ENCODE data around the gene NPHS2. TPM values are rescaled to one million over a fixed set of nuclear protein-coding genes. Genes with fewer than 3 reads are reported as not detected.
"Not testable (repeated sequence)": the region's sequence is repeated elsewhere in the genome, so short reads cannot be mapped to it uniquely, and the experiment has no call there.

The NPHS2 gene
- total and polyA plus RNA-seq, 2 donors (not counting 3 experiments of a cell fraction or from before 2014, with no cell fraction given), result not detected

GRCh38 chr1:179529482-179530195, 46.1 kb downstream of the NPHS2 start:
- Histone ChIP-seq H3K79me2 (ENCODE audit: control insufficient read depth, insufficient read depth, low read length) (no peaks in the 10 kb centered on the region), H2AFZ (ENCODE audit: low read depth, low read length) (no peak overlapping the region), H3K4me2 (ENCODE audit: insufficient read depth, low read length) (no peak overlapping the region), H3K4me1 (ENCODE audit: control insufficient read depth, extremely low read depth, insufficient read depth, low read length) (no peaks in the 10 kb centered on the region), H3K9me1 (replicated peaks; ENCODE audit: control insufficient read depth, extremely low read depth, insufficient read depth, low read length) (no peaks in the 10 kb centered on the region), H3K4me3 (replicated peaks in 1 of 3; ENCODE audit: insufficient read depth in 1 of 3, low read depth in 1 of 3, low read length in 3 of 3) (no peak overlapping the region), H3K27ac (ENCODE audit: insufficient read depth, low read depth, low read length) (no peak overlapping the region), H3K9ac (replicated peaks; ENCODE audit: extremely low read depth, insufficient read depth, low read length) (no peak overlapping the region), H3K36me3 (ENCODE audit: control insufficient read depth in 2 of 2, extremely low read depth in 1 of 2, insufficient read depth in 2 of 2, low read length in 2 of 2) (no peaks in the 10 kb centered on the region), H3K27me3 (ENCODE audit: control insufficient read depth in 2 of 2, insufficient read depth in 2 of 2, low read length in 2 of 2) (no peaks in the 10 kb centered on the region), H3K9me3 (replicated peaks; ENCODE audit: control insufficient read depth, insufficient read depth, low read length) (no peaks in the 10 kb centered on the region), H4K20me1 (replicated peaks; ENCODE audit: control insufficient read depth, extremely low read depth, insufficient read depth, low read length) (no peaks in the 10 kb centered on the region)
- dilution Hi-C loops (cut with MboI; ENCODE audit: extremely low pct_ligation_motif_present, low sequenced_read_pairs), result no loop called here
- CTCF ChIA-PET, result no interaction called here
- BruUV-seq (replicated peaks), result no TSS peak
- DNase-seq (ENCODE audit: low read depth, low spot score), result no peak
- intact Hi-C loops (cut with micrococcal nuclease), result no loop called here
- no peak for FAIRE-seq
- POLR2A ChIA-PET, result no interaction called here
- TF ChIP-seq POLR2AphosphoS5 (IDR thresholded peaks at IDR 0.05; ENCODE audit: insufficient read depth, low read depth, low read length) (no peak), EZH2 (IDR thresholded peaks at IDR 0.05; ENCODE audit: borderline replicate concordance, low read depth, low read length, severe bottlenecking) (no peak)

GRCh38 chr1:179518544-179518943, 57.2 kb downstream of the NPHS2 start:
- intact Hi-C loops (cut with micrococcal nuclease); H3K9me1 ChIP-seq (replicated peaks; ENCODE audit: control insufficient read depth, extremely low read depth, insufficient read depth, low read length); H3K4me2 ChIP-seq (ENCODE audit: insufficient read depth, low read length); H3K4me3 ChIP-seq (replicated peaks in 1 of 3; ENCODE audit: insufficient read depth in 1 of 3, low read depth in 1 of 3, low read length in 3 of 3); H4K20me1 ChIP-seq (replicated peaks; ENCODE audit: control insufficient read depth, extremely low read depth, insufficient read depth, low read length); DNase-seq (ENCODE audit: low read depth, low spot score); CTCF ChIA-PET; H3K9me3 ChIP-seq (replicated peaks; ENCODE audit: control insufficient read depth, insufficient read depth, low read length); POLR2A ChIA-PET; FAIRE-seq; H2AFZ ChIP-seq (ENCODE audit: low read depth, low read length); H3K79me2 ChIP-seq (ENCODE audit: control insufficient read depth, insufficient read depth, low read length); H3K27me3 ChIP-seq (ENCODE audit: control insufficient read depth in 2 of 2, insufficient read depth in 2 of 2, low read length in 2 of 2); H3K4me1 ChIP-seq (ENCODE audit: control insufficient read depth, extremely low read depth, insufficient read depth, low read length); H3K27ac ChIP-seq (ENCODE audit: insufficient read depth, low read depth, low read length); H3K9ac ChIP-seq (replicated peaks; ENCODE audit: extremely low read depth, insufficient read depth, low read length); dilution Hi-C loops (cut with MboI; ENCODE audit: extremely low pct_ligation_motif_present, low sequenced_read_pairs); H3K36me3 ChIP-seq (ENCODE audit: control insufficient read depth in 2 of 2, extremely low read depth in 1 of 2, insufficient read depth in 2 of 2, low read length in 2 of 2); BruUV-seq (replicated peaks): not testable (repeated sequence)
